HepG2 (cell line): Measurements from ENCODE around the gene ADCY7. TPM values are rescaled to one million over a fixed set of nuclear protein-coding genes. Genes with fewer than 3 reads are reported as not detected.

ENCODE experiments used
- HNRNPUL1 ChIP-seq: fragments of 200-400 bp; formaldehyde crosslinking; IDR thresholded peaks from 2 replicates; pipeline ENCODE4 v1.6.1; 2017; ENCODE audit warnings: low read depth, mild to moderate bottlenecking, low read length, moderate library complexity
- NFKBIZ ChIP-seq: IDR thresholded peaks from 2 replicates; pipeline ENCODE4 v1.6.1; 2018; ENCODE audit warnings: missing genetic modification reagents, missing compliant biosample characterization
- RNF2 ChIP-seq: fragments of 450-650 bp; conservative IDR thresholded peaks from 2 replicates; pipeline ENCODE4 v1.6.1; 2016; ENCODE audit warnings: low read depth
- polyA plus RNA-seq, 8 experiments: library from polyadenylated mRNA; depleted of rRNA in 3 of 8; stranded (reverse) in 7 of 8; unstranded in 1 of 8; fragments of >200 nt; fragmentation: Illumina TruSeq in 4 of 8; extraction: Trizol in 4 of 8; gene quantifications; 2 replicates each; pipeline versions ENCODE4 v1.2.1 to v1.2.3, GENCODE V29; 2011 to 2016; ENCODE audit warnings: low read depth in 4 of 8, missing spikeins in 1 of 8, mixed read lengths in 1 of 8; ENCODE audit not compliant: insufficient read depth in 1 of 8
- total RNA-seq, 5 experiments: library from RNA; depleted of rRNA; stranded (reverse); fragments of >200 nt; fragmentation: Illumina TruSeq; extraction: Trizol; gene quantifications; 2 replicates each; pipeline ENCODE4 v1.2.3, GENCODE V29; 2016; ENCODE audit warnings: low read depth in 1 of 5
- TF ChIP-seq, protein P1 (sequence below): IDR thresholded peaks from 2 replicates; pipeline ENCODE4 v1.4.0; 2020; ENCODE audit warnings: mild to moderate bottlenecking, missing genetic modification reagents
- TF ChIP-seq, protein P2 (sequence below): sonication (generic); formaldehyde crosslinking; IDR thresholded peaks from 2 replicates; pipeline ENCODE4 v1.4.0; 2020; ENCODE audit warnings: missing genetic modification reagents

ADCY7 gene
- total and polyA plus RNA-seq, 2 of the 13 experiments (the other 11 are each of a cell fraction or from before 2014, with no cell fraction given) = 2.2 to 4.3 TPM

DNA sequence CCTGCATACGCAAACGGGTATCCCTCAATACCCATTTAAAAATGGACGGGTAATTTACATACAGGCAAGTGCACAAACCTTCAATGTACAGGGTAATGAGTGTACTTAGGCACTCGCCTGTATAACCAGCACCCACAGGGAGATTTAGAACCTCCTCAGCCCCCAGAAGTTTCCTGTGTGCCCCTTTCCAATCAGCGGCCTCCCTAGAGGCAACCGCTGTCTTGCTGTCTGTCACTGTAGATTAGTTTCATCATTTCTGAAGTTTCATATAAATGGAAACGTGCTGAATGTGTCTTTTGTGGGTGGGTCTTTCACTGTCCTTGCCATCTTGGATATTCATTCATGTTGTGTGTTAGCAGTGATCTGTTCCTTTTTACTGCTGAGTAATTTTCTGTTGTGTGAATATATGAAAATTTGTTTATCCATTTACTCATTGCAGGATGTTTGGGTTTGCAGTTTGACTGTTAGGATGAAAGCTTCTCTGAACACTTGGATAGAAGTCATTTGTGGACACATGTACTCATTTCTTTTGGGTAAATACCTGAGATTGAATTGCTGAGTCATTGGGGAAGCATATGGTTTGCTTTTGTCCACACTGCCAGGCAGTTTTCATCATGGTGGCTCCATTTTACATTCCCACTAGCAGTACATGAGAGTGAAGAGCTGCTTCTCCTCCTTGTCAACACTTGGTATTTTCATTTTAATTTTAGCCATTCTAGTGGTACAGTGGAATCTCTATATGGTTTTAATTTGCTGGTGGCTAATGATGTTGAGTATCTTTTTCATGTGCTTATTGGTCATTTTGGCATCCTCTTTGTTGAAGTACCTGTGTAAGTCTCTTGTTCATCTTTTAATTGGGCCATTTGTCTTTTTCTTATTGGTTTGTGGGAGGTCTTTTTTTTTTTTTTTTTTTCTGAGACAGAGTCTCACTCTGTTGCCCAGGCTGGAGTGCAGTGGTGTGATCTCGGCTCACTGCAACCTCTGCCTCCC lies 2.1 kb upstream of the ADCY7 start (continued):
- no peak for TF ChIP-seq HNRNPUL1
- TF ChIP-seq, protein P1, sequence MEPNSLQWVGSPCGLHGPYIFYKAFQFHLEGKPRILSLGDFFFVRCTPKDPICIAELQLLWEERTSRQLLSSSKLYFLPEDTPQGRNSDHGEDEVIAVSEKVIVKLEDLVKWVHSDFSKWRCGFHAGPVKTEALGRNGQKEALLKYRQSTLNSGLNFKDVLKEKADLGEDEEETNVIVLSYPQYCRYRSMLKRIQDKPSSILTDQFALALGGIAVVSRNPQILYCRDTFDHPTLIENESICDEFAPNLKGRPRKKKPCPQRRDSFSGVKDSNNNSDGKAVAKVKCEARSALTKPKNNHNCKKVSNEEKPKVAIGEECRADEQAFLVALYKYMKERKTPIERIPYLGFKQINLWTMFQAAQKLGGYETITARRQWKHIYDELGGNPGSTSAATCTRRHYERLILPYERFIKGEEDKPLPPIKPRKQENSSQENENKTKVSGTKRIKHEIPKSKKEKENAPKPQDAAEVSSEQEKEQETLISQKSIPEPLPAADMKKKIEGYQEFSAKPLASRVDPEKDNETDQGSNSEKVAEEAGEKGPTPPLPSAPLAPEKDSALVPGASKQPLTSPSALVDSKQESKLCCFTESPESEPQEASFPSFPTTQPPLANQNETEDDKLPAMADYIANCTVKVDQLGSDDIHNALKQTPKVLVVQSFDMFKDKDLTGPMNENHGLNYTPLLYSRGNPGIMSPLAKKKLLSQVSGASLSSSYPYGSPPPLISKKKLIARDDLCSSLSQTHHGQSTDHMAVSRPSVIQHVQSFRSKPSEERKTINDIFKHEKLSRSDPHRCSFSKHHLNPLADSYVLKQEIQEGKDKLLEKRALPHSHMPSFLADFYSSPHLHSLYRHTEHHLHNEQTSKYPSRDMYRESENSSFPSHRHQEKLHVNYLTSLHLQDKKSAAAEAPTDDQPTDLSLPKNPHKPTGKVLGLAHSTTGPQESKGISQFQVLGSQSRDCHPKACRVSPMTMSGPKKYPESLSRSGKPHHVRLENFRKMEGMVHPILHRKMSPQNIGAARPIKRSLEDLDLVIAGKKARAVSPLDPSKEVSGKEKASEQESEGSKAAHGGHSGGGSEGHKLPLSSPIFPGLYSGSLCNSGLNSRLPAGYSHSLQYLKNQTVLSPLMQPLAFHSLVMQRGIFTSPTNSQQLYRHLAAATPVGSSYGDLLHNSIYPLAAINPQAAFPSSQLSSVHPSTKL = peak; percentile 70
- TF ChIP-seq, protein P2, sequence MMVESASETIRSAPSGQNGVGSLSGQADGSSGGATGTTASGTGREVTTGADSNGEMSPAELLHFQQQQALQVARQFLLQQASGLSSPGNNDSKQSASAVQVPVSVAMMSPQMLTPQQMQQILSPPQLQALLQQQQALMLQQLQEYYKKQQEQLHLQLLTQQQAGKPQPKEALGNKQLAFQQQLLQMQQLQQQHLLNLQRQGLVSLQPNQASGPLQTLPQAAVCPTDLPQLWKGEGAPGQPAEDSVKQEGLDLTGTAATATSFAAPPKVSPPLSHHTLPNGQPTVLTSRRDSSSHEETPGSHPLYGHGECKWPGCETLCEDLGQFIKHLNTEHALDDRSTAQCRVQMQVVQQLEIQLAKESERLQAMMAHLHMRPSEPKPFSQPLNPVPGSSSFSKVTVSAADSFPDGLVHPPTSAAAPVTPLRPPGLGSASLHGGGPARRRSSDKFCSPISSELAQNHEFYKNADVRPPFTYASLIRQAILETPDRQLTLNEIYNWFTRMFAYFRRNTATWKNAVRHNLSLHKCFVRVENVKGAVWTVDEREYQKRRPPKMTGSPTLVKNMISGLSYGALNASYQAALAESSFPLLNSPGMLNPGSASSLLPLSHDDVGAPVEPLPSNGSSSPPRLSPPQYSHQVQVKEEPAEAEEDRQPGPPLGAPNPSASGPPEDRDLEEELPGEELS (CRISPR knock-in tag) = peak; percentile 52; the same call in 1 of the 2 replicates
- TF ChIP-seq NFKBIZ = peak; percentile 89; the same call in 1 of the 2 replicates
- no peak for TF ChIP-seq RNF2
